Ovary (tissue), 9 donors: ENCODE measurements around the gene WSB1. TPM values are rescaled to one million over a fixed set of nuclear protein-coding genes. Genes with fewer than 3 reads are reported as not detected.

Experiments used
- DNase-seq, 5 donors: peaks; one replicate each; pipeline ENCODE4 v3.0.0-alpha.2; 2019 to 2020
- H3K27ac ChIP-seq, 2 donors: fragments of 200-600 bp; one replicate each; pipeline versions ENCODE4 v1.5.1 to v1.8.0; 2019 to 2022
- H3K27me3 ChIP-seq: fragments of 200-600 bp; one replicate; pipeline ENCODE4 v1.8.0; 2022
- H3K36me3 ChIP-seq: fragments of 200-600 bp; sonication (generic); one replicate; pipeline ENCODE4 v1.5.1; 2019
- H3K4me1 ChIP-seq: one replicate; pipeline ENCODE4 v1.8.1; 2013; ENCODE audit warnings: mild to moderate bottlenecking, moderate library complexity; ENCODE audit not compliant: insufficient read depth
- H3K4me3 ChIP-seq: fragments of 200-600 bp; sonication (generic); one replicate; pipeline ENCODE4 v1.5.1; 2017
- H3K9me3 ChIP-seq, 2 donors: fragments of 200-600 bp in 1 of 2; sonication (generic) in 1 of 2; one replicate each; pipeline versions ENCODE4 v1.5.1 to v1.8.1; 2013 to 2019; ENCODE audit warnings: mild to moderate bottlenecking in 1 of 2, moderate library complexity in 1 of 2
- EP300 ChIP-seq: sonication (generic); formaldehyde crosslinking; IDR thresholded peaks from one replicate; pipeline ENCODE4 v1.6.1; 2017; ENCODE audit warnings: antibody characterized with exemption
- POLR2A ChIP-seq: fragments of 450-650 bp; IDR thresholded peaks from one replicate; pipeline ENCODE4 v1.6.1; 2017; ENCODE audit warnings: antibody characterized with exemption, mild to moderate bottlenecking, moderate library complexity
- WGBS, 3 donors: extraction: QIAGEN DNeasy Blood & Tissue Kit in 1 of 3; methylation state at CpG; one replicate each; pipeline versions ENCODE4 v1.1.5 to v1.1.7; 2013 to 2017; 5-methylcytosine and 5-hydroxymethylcytosine counted together
- intact Hi-C, 4 donors: fragments of 100-400 bp; cut with DNase I; formaldehyde crosslinking; loops; one replicate each; pipeline versions ENCODE4 v1.11.0 to v1.15.1; 2022 to 2023
- microRNA-seq, 3 donors: library from miRNA; unstranded; fragments of <30 nt; microRNA quantifications; one replicate each; pipeline versions ENCODE4 to v1.2.0, GENCODE V29; 2019 to 2020
- polyA plus RNA-seq, 2 donors: library from polyadenylated mRNA; stranded (reverse); fragments of 200-250 nt in 1 of 2; fragments of 350-450 nt in 1 of 2; fragmentation: Illumina TruSeq in 1 of 2; extraction: RNeasy Lipid Tissue Mini Kit (QIAGEN cat#74804) in 1 of 2; gene quantifications; one replicate each; pipeline ENCODE4 v1.2.3, GENCODE V29; 2013 to 2014
- small RNA-seq: library from RNA; depleted of rRNA; stranded (forward); fragments of <200 nt; gene quantifications from one replicate; pipeline ENCODE3, GENCODE V24; 2016
- total RNA-seq, 7 donors: library from RNA; depleted of rRNA in 2 of 7; stranded (reverse); fragments of >200 nt in 2 of 7; fragmentation: NEBNext Ultra II Directional in 3 of 7; extraction: Animal tissue kit (Norgen Biotek cat#: 25700) in 3 of 7; gene quantifications; one replicate each; pipeline versions ENCODE4 v1.1.0 to v1.2.4, GENCODE V29; 2016 to 2023
- TF ChIP-seq, protein P1 (sequence below), 3 donors: fragments of 450-650 bp in 2 of 3; fragments of 200-600 bp in 1 of 3; IDR thresholded peaks; one replicate each; pipeline versions ENCODE4 v1.5.1 to v1.8.0; 2016 to 2022; ENCODE audit warnings: antibody characterized with exemption in 3 of 3, mild to moderate bottlenecking in 1 of 3
- donor health status: DM: no; HTN: no; CAD: no; lungs with moderate emphysema.
- donor health status: DM: no; HTN: no; CAD: no.
- donor health status: Bipolar disorder and iron deficiency.
- donor health status: DM: yes; HTN: yes; CAD: no.
- donor health status: DM: no; HTN: no; CAD: no.
- donor health status: DM: yes; HTN: yes; CAD: no.

The WSB1 gene
- total and polyA plus RNA-seq, 9 donors: 88.9 to 214 (median 168) TPM

DNA sequence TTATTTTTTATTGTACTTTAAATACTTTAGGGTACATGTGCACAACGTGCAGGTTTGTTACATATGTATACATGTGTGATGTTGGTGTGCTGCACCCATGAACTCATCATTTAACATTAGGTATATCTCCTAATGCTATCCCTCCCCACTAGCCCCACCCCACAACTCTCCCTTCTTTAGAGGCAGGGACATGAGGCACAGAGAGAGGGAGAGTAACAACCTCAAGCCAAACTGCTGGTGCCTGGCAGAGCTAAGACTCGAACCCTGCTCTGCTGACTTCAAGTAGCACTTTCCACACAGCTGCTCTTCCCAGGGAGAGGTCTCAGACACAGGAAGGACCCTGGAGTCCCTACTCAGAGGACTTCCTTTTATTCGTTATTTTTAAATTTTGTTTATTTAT is 69.4 kb downstream of the WSB1 start:
- intact Hi-C loops: loop anchor here in 1 of 4 donors (10.0 kb wide), 1 partner anchor 81 kb away; no protein-coding TSS in a partner anchor
- Histone ChIP-seq H3K27me3 (no peaks in the 10 kb centered on the region), H3K27ac (no peak overlapping the region), H3K9me3 (no peaks in the 10 kb centered on the region), H3K4me1 (no peaks in the 10 kb centered on the region), H3K36me3 (no peaks in the 10 kb centered on the region), H3K4me3 (no peak overlapping the region)
- TF ChIP-seq, protein P1, sequence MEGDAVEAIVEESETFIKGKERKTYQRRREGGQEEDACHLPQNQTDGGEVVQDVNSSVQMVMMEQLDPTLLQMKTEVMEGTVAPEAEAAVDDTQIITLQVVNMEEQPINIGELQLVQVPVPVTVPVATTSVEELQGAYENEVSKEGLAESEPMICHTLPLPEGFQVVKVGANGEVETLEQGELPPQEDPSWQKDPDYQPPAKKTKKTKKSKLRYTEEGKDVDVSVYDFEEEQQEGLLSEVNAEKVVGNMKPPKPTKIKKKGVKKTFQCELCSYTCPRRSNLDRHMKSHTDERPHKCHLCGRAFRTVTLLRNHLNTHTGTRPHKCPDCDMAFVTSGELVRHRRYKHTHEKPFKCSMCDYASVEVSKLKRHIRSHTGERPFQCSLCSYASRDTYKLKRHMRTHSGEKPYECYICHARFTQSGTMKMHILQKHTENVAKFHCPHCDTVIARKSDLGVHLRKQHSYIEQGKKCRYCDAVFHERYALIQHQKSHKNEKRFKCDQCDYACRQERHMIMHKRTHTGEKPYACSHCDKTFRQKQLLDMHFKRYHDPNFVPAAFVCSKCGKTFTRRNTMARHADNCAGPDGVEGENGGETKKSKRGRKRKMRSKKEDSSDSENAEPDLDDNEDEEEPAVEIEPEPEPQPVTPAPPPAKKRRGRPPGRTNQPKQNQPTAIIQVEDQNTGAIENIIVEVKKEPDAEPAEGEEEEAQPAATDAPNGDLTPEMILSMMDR (IDR thresholded peaks at IDR 0.05): no peak
- TF ChIP-seq EP300 (no peak), POLR2A (no peak)
- DNase-seq: no peak
- WGBS, 3 donors: 68 to 71% (median 71%) methylated on average over 3 of the region's 3 CpGs

Small RNAs within 50 kb of the gene (microRNA-seq; reads per million reads assigned to microRNA genes)
- 0 to 0.32 (median 0) reads per million in 3 donors for gene MIR4522

Small RNAs within 50 kb of the gene (small RNA-seq; reads per million reads assigned to genes)
- not detected for gene MIR4522

Other genes starting within 250 kb of the WSB1 start
- 10 to 100 TPM; 29.2 to 84.8 (median 39.5) TPM for gene KSR1, start 162.3 kb downstream of the WSB1 start, total RNA-seq
- gene KSR1, start 162.3 kb downstream of the WSB1 start, polyA plus RNA-seq: 10 to 100 TPM; 27.7 to 56.9 TPM